Neural progenitor cell (in vitro differentiated cells): Measurements from ENCODE around the gene ELOVL3. TPM values are rescaled to one million over a fixed set of nuclear protein-coding genes. Genes with fewer than 3 reads are reported as not detected.
A peak's percentile ranks its signal among the peaks of the same experiment; 100 is the strongest.

Experiments used
- DNase-seq: peaks from one replicate; pipeline ENCODE4 v3.0.0-alpha.2; 2016; ENCODE audit warnings: low spot score
- H2AFZ ChIP-seq: fragments of 200-600 bp; sonication (generic); replicated peaks from 2 replicates; pipeline ENCODE4 v1.6.1; 2016; ENCODE audit warnings: antibody characterized with exemption
- H3F3A ChIP-seq: fragments of 200-600 bp; sonication (generic); 2 replicates; pipeline ENCODE4 v1.6.1; 2016; ENCODE audit warnings: antibody characterized with exemption, low read depth
- H3K27ac ChIP-seq: fragments of 200-600 bp; sonication (generic); 2 replicates; pipeline ENCODE4 v1.5.1; 2016; ENCODE audit warnings: mild to moderate bottlenecking
- H3K27me3 ChIP-seq: fragments of 200-600 bp; sonication (generic); 2 replicates; pipeline ENCODE4 v1.6.1; 2016; ENCODE audit warnings: mild to moderate bottlenecking, moderate library complexity
- H3K36me3 ChIP-seq: fragments of 200-600 bp; sonication (generic); 2 replicates; pipeline ENCODE4 v1.5.1; 2016
- H3K4me1 ChIP-seq: fragments of 200-600 bp; sonication (generic); 2 replicates; pipeline ENCODE4 v1.6.1; 2016; ENCODE audit warnings: mixed run types
- H3K4me2 ChIP-seq: fragments of 200-600 bp; sonication (generic); 2 replicates; pipeline ENCODE4 v1.6.1; 2016
- H3K4me3 ChIP-seq: fragments of 200-600 bp; sonication (generic); 2 replicates; pipeline ENCODE4 v1.5.1; 2016
- H3K79me2 ChIP-seq: fragments of 200-600 bp; sonication (generic); 2 replicates; pipeline ENCODE4 v1.6.1; 2016; ENCODE audit warnings: low read depth
- H3K9ac ChIP-seq: fragments of 200-600 bp; sonication (generic); 2 replicates; pipeline ENCODE4 v1.6.1; 2016
- H3K9me3 ChIP-seq: fragments of 200-600 bp; sonication (generic); 2 replicates; pipeline ENCODE4 v1.5.1; 2016; ENCODE audit warnings: low read depth
- H4K20me1 ChIP-seq: fragments of 200-600 bp; sonication (generic); 2 replicates; pipeline ENCODE4 v1.6.1; 2016; ENCODE audit warnings: low read depth
- H3K27ac Mint-ChIP-seq: 3 replicates; pipeline ENCODE4 v1.8.0; 2021; ENCODE audit warnings: mixed read lengths
- H3K27me3 Mint-ChIP-seq: 2 replicates; pipeline ENCODE4 v1.8.0; 2022; ENCODE audit warnings: low read depth, mild to moderate bottlenecking, inconsistent platforms, moderate library complexity, mixed read lengths; ENCODE audit not compliant: insufficient read depth
- H3K36me3 Mint-ChIP-seq: 3 replicates; pipeline ENCODE4 v1.8.0; 2021; ENCODE audit warnings: mixed read lengths
- H3K4me1 Mint-ChIP-seq: 3 replicates; pipeline ENCODE4 v1.8.0; 2021; ENCODE audit warnings: mixed read lengths
- H3K4me3 Mint-ChIP-seq: 3 replicates; pipeline ENCODE4 v1.8.0; 2021; ENCODE audit warnings: mild to moderate bottlenecking, moderate library complexity, mixed read lengths
- H3K9me3 Mint-ChIP-seq: 3 replicates; pipeline ENCODE4 v1.8.0; 2020; ENCODE audit warnings: mixed read lengths
- EZH2 ChIP-seq: fragments of 200-600 bp; sonication (generic); IDR thresholded peaks from 2 replicates; pipeline ENCODE4 v1.6.1; 2017; ENCODE audit warnings: antibody characterized with exemption, mild to moderate bottlenecking, moderate library complexity
- EZH2phosphoT487 ChIP-seq: fragments of 200-600 bp; sonication (generic); IDR thresholded peaks from 2 replicates; pipeline ENCODE4 v1.6.1; 2017; ENCODE audit warnings: antibody characterized with exemption
- total RNA-seq: library from RNA; depleted of rRNA; stranded (reverse); fragments of >200 nt; gene quantifications from 2 replicates; pipeline ENCODE4 v1.2.3, GENCODE V29; 2015; ENCODE audit warnings: low replicate concordance
- TF ChIP-seq, protein P1 (sequence below): fragments of 200-600 bp; sonication (generic); IDR thresholded peaks from 2 replicates; pipeline ENCODE4 v1.5.1; 2017; ENCODE audit warnings: antibody characterized with exemption, mild to moderate bottlenecking

Gene ELOVL3
- total RNA-seq, 1 donor from 2014 or later = not detected

- no peak overlapping the region for H3K27ac ChIP-seq
Observed at GRCh38 chr10:102242118-102242485, 16.0 kb downstream of the ELOVL3 start.

DNA sequence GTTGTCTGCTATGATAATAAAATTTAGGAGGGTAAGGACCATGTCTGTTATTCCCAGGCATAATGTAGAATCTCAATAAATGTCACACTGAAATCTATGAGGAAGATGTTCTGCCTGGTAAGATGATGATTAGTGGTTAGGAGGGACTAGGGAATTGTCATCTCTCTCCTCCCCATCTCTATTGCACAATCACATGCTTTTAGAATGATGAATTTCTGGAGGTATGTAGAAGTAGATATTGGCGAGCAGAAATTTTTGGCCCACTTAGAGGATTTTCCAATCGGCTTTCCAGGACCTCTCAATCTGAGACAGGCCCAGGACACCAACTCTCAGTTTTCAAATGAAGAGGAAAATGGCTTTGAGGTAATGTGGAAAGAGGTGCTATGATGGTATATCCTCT, 17.2 kb downstream of the ELOVL3 start:
- Mint-ChIP-seq H3K4me1 (peaks cover 39% of the 10 kb centered on the region), H3K27ac (no peak overlapping the region), H3K4me3 (no peak overlapping the region), H3K9me3 (no peaks in the 10 kb centered on the region), H3K36me3 (no peaks in the 10 kb centered on the region), H3K27me3 (peaks cover 37% of the 10 kb centered on the region)
- H2AFZ ChIP-seq = no peak overlapping the region
- peaks cover 23% of the 10 kb centered on the region for H3K4me1 ChIP-seq
- peaks cover 28% of the 10 kb centered on the region for H3K79me2 ChIP-seq
- TF ChIP-seq EZH2phosphoT487 = no peak
- no peak for TF ChIP-seq EZH2
- TF ChIP-seq, protein P1, sequence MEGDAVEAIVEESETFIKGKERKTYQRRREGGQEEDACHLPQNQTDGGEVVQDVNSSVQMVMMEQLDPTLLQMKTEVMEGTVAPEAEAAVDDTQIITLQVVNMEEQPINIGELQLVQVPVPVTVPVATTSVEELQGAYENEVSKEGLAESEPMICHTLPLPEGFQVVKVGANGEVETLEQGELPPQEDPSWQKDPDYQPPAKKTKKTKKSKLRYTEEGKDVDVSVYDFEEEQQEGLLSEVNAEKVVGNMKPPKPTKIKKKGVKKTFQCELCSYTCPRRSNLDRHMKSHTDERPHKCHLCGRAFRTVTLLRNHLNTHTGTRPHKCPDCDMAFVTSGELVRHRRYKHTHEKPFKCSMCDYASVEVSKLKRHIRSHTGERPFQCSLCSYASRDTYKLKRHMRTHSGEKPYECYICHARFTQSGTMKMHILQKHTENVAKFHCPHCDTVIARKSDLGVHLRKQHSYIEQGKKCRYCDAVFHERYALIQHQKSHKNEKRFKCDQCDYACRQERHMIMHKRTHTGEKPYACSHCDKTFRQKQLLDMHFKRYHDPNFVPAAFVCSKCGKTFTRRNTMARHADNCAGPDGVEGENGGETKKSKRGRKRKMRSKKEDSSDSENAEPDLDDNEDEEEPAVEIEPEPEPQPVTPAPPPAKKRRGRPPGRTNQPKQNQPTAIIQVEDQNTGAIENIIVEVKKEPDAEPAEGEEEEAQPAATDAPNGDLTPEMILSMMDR = no peak
- H3F3A ChIP-seq = peaks cover 19% of the 10 kb centered on the region
- H3K27me3 ChIP-seq = peaks cover 57% of the 10 kb centered on the region
- no peak overlapping the region for H3K4me3 ChIP-seq
- no peak overlapping the region for H3K9ac ChIP-seq
- H4K20me1 ChIP-seq = peaks cover 44% of the 10 kb centered on the region
- H3K4me2 ChIP-seq = no peak overlapping the region
- H3K36me3 ChIP-seq = no peaks in the 10 kb centered on the region
- DNase-seq = no peak
- H3K27ac ChIP-seq = no peak overlapping the region
- H3K9me3 ChIP-seq = no peaks in the 10 kb centered on the region

More at GRCh38 chr10:102242118-102242485, 16.0 kb downstream of the ELOVL3 start:
- Mint-ChIP-seq H3K27ac (no peak overlapping the region), H3K9me3 (no peaks in the 10 kb centered on the region), H3K27me3 (peaks cover 46% of the 10 kb centered on the region), H3K36me3 (no peaks in the 10 kb centered on the region), H3K4me1 (peaks cover 30% of the 10 kb centered on the region), H3K4me3 (peak overlapping the region; percentile 78)
- Histone ChIP-seq H3K9me3 (no peaks in the 10 kb centered on the region), H3K4me2 (peak overlapping the region; percentile 76), H3K36me3 (no peaks in the 10 kb centered on the region), H3K4me3 (peak overlapping the region; percentile 66), H4K20me1 (peaks cover 32% of the 10 kb centered on the region), H3F3A (peaks cover 19% of the 10 kb centered on the region), H3K27me3 (peaks cover 69% of the 10 kb centered on the region), H3K79me2 (peaks cover 16% of the 10 kb centered on the region), H3K9ac (no peak overlapping the region), H3K4me1 (peaks cover 19% of the 10 kb centered on the region), H2AFZ (peak overlapping the region; percentile 12)
- TF ChIP-seq EZH2 (no peak), EZH2phosphoT487 (no peak)
- TF ChIP-seq, protein P1 = no peak
- no peak for DNase-seq

- Histone ChIP-seq H3K4me1 (peaks cover 23% of the 10 kb centered on the region), H3K27ac (peak within 1 kb of the TSS; percentile 81), H3K4me2 (peak within 1 kb of the TSS; percentile 92), H3F3A (peaks cover 14% of the 10 kb centered on the region), H3K9ac (peak within 1 kb of the TSS; percentile 68), H4K20me1 (peaks cover 36% of the 10 kb centered on the region), H3K79me2 (peaks cover 46% of the 10 kb centered on the region), H2AFZ (peak within 1 kb of the TSS; percentile 83), H3K4me3 (peak within 1 kb of the TSS; percentile 73), H3K9me3 (no peaks in the 10 kb centered on the region), H3K36me3 (no peaks in the 10 kb centered on the region), H3K27me3 (peaks cover 37% of the 10 kb centered on the region)
- no peak for TF ChIP-seq EZH2
- TF ChIP-seq, protein P1 = no peak
- no peak for TF ChIP-seq EZH2phosphoT487
- Mint-ChIP-seq H3K36me3 (peaks cover 4% of the 10 kb centered on the region), H3K27ac (peak within 1 kb of the TSS; percentile 84), H3K4me1 (peaks cover 39% of the 10 kb centered on the region), H3K27me3 (peaks cover 20% of the 10 kb centered on the region), H3K4me3 (peak within 1 kb of the TSS; percentile 99), H3K9me3 (no peaks in the 10 kb centered on the region)
- peak; percentile 99 for DNase-seq
Observed at GRCh38 chr10:102245082-102245931, 19.2 kb downstream of the ELOVL3 start, which contains the start of gene GBF1. GBF1 (plus strand) TSS chr10:102245532; CDS start chr10:102258939, 13,407 bp downstream.
